SK-N-SH (cell line): Measurements from ENCODE around the gene TMEM169. TPM values are rescaled to one million over a fixed set of nuclear protein-coding genes. Genes with fewer than 3 reads are reported as not detected.

ENCODE experiments used
- CTCF ChIA-PET: fragments of 300-600, 350-600 bp; formaldehyde crosslinking; extraction: SDS; loops from one replicate; lab custom pipeline; 2021; lab: Yijun Ruan, JAX
- POLR2A ChIA-PET: fragments of 350-600 bp; sonication (Branson Sonifier 250); formaldehyde crosslinking; extraction: SDS; loops from one replicate; lab custom pipeline; 2020; ENCODE audit warnings: antibody characterized with exemption, inconsistent platforms; lab: Yijun Ruan, JAX
- DNase-seq: peaks from one replicate; pipeline ENCODE4 v3.0.0; 2012
- H2AFZ ChIP-seq: fragments of 200-600 bp; sonication (generic); 2 replicates; pipeline ENCODE4 v1.8.1; 2016; ENCODE audit warnings: antibody characterized with exemption, mild to moderate bottlenecking, low read depth
- H3F3A ChIP-seq: fragments of 200-600 bp; sonication (generic); replicated peaks from 2 replicates; pipeline ENCODE3; 2016; ENCODE audit warnings: antibody characterized with exemption, mild to moderate bottlenecking; ENCODE audit not compliant: insufficient read depth
- H3K27ac ChIP-seq, 2 experiments: fragments of 200-500 bp in 1 of 2; fragments of 200-600 bp in 1 of 2; sonication (Bioruptor generic) in 1 of 2; sonication (generic), shearing (Covaris generic) in 1 of 2; 2 replicates each; pipeline versions ENCODE4 v1.5.1 to v1.6.1; 2014 to 2016; ENCODE audit warnings: low read depth in 2 of 2, inconsistent platforms in 1 of 2, low read length in 1 of 2, mild to moderate bottlenecking in 1 of 2, mixed read lengths in 1 of 2
- H3K27me3 ChIP-seq: fragments of 200-600 bp; sonication (generic), shearing (Covaris generic); 2 replicates; pipeline ENCODE4 v1.6.1; 2016; ENCODE audit warnings: mixed run types; ENCODE audit not compliant: insufficient read depth
- H3K36me3 ChIP-seq, 2 experiments: fragments of 200-500 bp in 1 of 2; fragments of 200-600 bp in 1 of 2; sonication (Bioruptor generic) in 1 of 2; sonication (generic) in 1 of 2; replicated peaks in 1 of 2; 2 replicates each; pipeline versions ENCODE3 to v1.5.1; 2014 to 2016; ENCODE audit warnings: low read length in 1 of 2, mild to moderate bottlenecking in 1 of 2; ENCODE audit not compliant: insufficient read depth in 2 of 2, control insufficient read depth in 1 of 2
- H3K4me1 ChIP-seq, 2 experiments: fragments of 200-500 bp in 1 of 2; fragments of 200-600 bp in 1 of 2; sonication (Bioruptor generic) in 1 of 2; sonication (generic), shearing (Covaris generic) in 1 of 2; 2 replicates each; pipeline versions ENCODE4 v1.5.1 to v1.6.1; 2014 to 2016; ENCODE audit warnings: low read depth in 1 of 2, low read length in 1 of 2, mixed run types in 1 of 2; ENCODE audit not compliant: insufficient read depth in 2 of 2, control insufficient read depth in 1 of 2
- H3K4me2 ChIP-seq: fragments of 200-600 bp; sonication (generic), shearing (Covaris generic); 2 replicates; pipeline ENCODE4 v1.6.1; 2017; ENCODE audit warnings: mixed run types
- H3K4me3 ChIP-seq, 2 experiments: fragments of 200-500 bp in 1 of 2; fragments of 200-600 bp in 1 of 2; sonication (Bioruptor generic) in 1 of 2; sonication (generic), shearing (Covaris generic) in 1 of 2; 2 replicates each; pipeline versions ENCODE4 v1.5.1 to v1.8.1; 2014 to 2016; ENCODE audit warnings: low read depth in 2 of 2, inconsistent platforms in 1 of 2, low read length in 1 of 2, mild to moderate bottlenecking in 1 of 2, mixed read lengths in 1 of 2, moderate library complexity in 1 of 2
- H3K79me2 ChIP-seq: fragments of 200-600 bp; sonication (generic); 2 replicates; pipeline ENCODE4 v1.8.1; 2017; ENCODE audit warnings: mild to moderate bottlenecking; ENCODE audit not compliant: insufficient read depth
- H3K9ac ChIP-seq: fragments of 200-600 bp; sonication (generic); 2 replicates; pipeline ENCODE4 v1.6.1; 2017; ENCODE audit warnings: mixed run types
- H3K9me2 ChIP-seq: fragments of 200-600 bp; sonication (generic); 2 replicates; pipeline ENCODE4 v1.6.1; 2017; ENCODE audit warnings: mixed run types
- H3K9me3 ChIP-seq: fragments of 200-600 bp; sonication (generic); 2 replicates; pipeline ENCODE4 v1.6.1; 2017; ENCODE audit warnings: mixed run types, mild to moderate bottlenecking, moderate library complexity
- H4K20me1 ChIP-seq: fragments of 200-600 bp; sonication (generic); 2 replicates; pipeline ENCODE4 v1.6.1; 2017; ENCODE audit warnings: mild to moderate bottlenecking, mixed run types; ENCODE audit not compliant: insufficient read depth
- EP300 ChIP-seq, 2 experiments: IDR thresholded peaks; 2 replicates each; pipeline versions ENCODE4 v1.4.0 to v1.6.1; 2012; ENCODE audit warnings: borderline replicate concordance in 1 of 2, low read depth in 1 of 2, low read length in 1 of 2
- FOXM1 ChIP-seq: IDR thresholded peaks from 2 replicates; pipeline ENCODE4 v1.4.0; 2012; ENCODE audit warnings: low read depth, mild to moderate bottlenecking
- GABPA ChIP-seq: IDR thresholded peaks from 2 replicates; pipeline ENCODE4 v1.4.0; 2012; ENCODE audit warnings: low read depth, mild to moderate bottlenecking
- NRF1 ChIP-seq: IDR thresholded peaks from 2 replicates; pipeline ENCODE4 v1.6.1; 2012; ENCODE audit warnings: low read depth, mild to moderate bottlenecking, low read length
- SMC3 ChIP-seq: IDR thresholded peaks from 2 replicates; pipeline ENCODE4 v1.6.1; 2012; ENCODE audit warnings: low read depth, low read length, improper control_type of control experiment
- TEAD4 ChIP-seq: IDR thresholded peaks from 2 replicates; pipeline ENCODE4 v1.4.0; 2012; ENCODE audit warnings: mild to moderate bottlenecking, borderline replicate concordance; ENCODE audit not compliant: insufficient read depth
- YY1 ChIP-seq: IDR thresholded peaks from 2 replicates; pipeline ENCODE4 v1.4.0; 2012; ENCODE audit warnings: low read depth, mild to moderate bottlenecking
- WGBS: methylation state at CpG from one replicate; pipeline ENCODE4 v1.1.6; 2017; ENCODE audit warnings: low lambda C conversion rate; 5-methylcytosine and 5-hydroxymethylcytosine counted together
- polyA plus RNA-seq, 3 experiments: library from polyadenylated mRNA; depleted of rRNA; stranded (reverse); fragments of >200 nt; gene quantifications; 2 replicates each; pipeline ENCODE4 v1.2.3, GENCODE V29; 2012
- TF ChIP-seq, protein P1 (sequence below): fragments of 150-350 bp; IDR thresholded peaks from 2 replicates; pipeline ENCODE4 v1.6.1; 2017; ENCODE audit warnings: antibody characterized with exemption, low read length, low read depth, borderline replicate concordance
- TF ChIP-seq, protein P2 (sequence below): fragments of 200-600 bp; sonication (generic); IDR thresholded peaks from 2 replicates; pipeline ENCODE4 v1.6.1; 2017; ENCODE audit warnings: antibody characterized with exemption, mild to moderate bottlenecking, moderate library complexity
- TF ChIP-seq, protein P3 (sequence below): IDR thresholded peaks from 2 replicates; pipeline ENCODE4 v1.4.0; 2012; ENCODE audit warnings: low read depth
- TF ChIP-seq, protein P4 (sequence below): fragments of 150-350 bp; IDR thresholded peaks from 2 replicates; pipeline ENCODE4 v1.6.1; 2016; ENCODE audit warnings: mild to moderate bottlenecking, low read depth, low read length

Gene TMEM169
- polyA plus RNA-seq, 1 of the 3 experiments (the other 2 are of a cell fraction): 0.30 TPM

DNA sequence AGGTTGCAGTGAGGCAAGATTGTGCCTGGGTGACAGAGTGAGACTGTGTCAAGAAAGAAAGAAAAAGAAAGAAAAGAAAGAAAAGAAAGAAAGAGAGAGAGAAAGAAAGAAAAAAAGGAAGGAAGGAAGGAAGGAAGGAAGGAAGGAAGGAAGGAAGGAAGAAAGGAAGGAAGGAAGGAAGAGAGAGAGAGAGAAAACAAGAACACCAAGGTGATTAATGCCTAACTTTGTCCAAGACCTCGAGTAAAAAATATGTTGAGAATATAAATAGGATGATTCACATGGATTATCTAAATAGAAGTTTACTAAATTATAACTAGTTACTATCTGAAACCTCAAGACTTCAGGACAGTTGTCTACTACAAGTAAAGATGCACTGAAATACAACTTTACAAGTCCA is 7.3 kb upstream of the TMEM169 start (continued):
- TF ChIP-seq, protein P1, sequence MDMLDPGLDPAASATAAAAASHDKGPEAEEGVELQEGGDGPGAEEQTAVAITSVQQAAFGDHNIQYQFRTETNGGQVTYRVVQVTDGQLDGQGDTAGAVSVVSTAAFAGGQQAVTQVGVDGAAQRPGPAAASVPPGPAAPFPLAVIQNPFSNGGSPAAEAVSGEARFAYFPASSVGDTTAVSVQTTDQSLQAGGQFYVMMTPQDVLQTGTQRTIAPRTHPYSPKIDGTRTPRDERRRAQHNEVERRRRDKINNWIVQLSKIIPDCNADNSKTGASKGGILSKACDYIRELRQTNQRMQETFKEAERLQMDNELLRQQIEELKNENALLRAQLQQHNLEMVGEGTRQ: no peak
- TF ChIP-seq GABPA: no peak
- no peak for TF ChIP-seq YY1
- TF ChIP-seq, protein P2, sequence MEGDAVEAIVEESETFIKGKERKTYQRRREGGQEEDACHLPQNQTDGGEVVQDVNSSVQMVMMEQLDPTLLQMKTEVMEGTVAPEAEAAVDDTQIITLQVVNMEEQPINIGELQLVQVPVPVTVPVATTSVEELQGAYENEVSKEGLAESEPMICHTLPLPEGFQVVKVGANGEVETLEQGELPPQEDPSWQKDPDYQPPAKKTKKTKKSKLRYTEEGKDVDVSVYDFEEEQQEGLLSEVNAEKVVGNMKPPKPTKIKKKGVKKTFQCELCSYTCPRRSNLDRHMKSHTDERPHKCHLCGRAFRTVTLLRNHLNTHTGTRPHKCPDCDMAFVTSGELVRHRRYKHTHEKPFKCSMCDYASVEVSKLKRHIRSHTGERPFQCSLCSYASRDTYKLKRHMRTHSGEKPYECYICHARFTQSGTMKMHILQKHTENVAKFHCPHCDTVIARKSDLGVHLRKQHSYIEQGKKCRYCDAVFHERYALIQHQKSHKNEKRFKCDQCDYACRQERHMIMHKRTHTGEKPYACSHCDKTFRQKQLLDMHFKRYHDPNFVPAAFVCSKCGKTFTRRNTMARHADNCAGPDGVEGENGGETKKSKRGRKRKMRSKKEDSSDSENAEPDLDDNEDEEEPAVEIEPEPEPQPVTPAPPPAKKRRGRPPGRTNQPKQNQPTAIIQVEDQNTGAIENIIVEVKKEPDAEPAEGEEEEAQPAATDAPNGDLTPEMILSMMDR: no peak
- no peak for TF ChIP-seq TEAD4

DNA sequence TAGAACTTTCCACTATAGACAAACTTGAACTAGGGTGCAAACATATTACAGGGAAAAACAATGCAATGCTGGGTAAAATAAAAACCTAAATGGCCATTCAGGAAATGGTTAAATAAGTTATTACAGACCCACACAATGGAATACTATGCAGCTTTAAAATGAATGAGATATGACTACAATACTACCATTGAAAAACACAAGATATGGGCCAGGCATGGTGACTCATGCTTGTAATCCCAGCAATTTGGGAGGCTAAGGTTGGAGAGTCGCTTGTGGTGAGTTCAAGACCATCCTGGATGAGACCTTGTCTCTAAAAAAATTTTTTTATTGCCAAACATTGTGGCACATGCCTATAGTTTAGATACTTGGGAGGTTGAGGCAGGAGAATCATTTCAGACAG is 6.9 kb upstream of the TMEM169 start:
- Histone ChIP-seq H3K9me3 (no peaks in the 10 kb centered on the region), H2AFZ (no peak overlapping the region), H3K27me3 (no peaks in the 10 kb centered on the region), H3K36me3 (peaks cover 0 to 6% of the 10 kb centered on the region in 2 experiments), H3K9ac (no peak overlapping the region), H3F3A (peaks cover 15% of the 10 kb centered on the region), H3K9me2 (no peaks in the 10 kb centered on the region), H3K79me2 (0 out of 2 replicates have a peak, but pooled peaks cover 4% of the 10 kb centered on the region), H3K4me2 (no peak overlapping the region), H4K20me1 (no peaks in the 10 kb centered on the region), H3K4me1 (peaks cover 0 to 4% of the 10 kb centered on the region in 2 experiments; a peak in 1 of 4 replicates), H3K4me3 (no peak overlapping the region), H3K27ac (no peak overlapping the region)
- TF ChIP-seq EP300 (IDR thresholded peaks at IDR 0.05; ENCODE audit: borderline replicate concordance in 1 of 2, low read depth in 1 of 2, low read length in 1 of 2): no peak
- TF ChIP-seq, protein P3, sequence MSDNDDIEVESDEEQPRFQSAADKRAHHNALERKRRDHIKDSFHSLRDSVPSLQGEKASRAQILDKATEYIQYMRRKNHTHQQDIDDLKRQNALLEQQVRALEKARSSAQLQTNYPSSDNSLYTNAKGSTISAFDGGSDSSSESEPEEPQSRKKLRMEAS: no peak
- TF ChIP-seq, protein P4, sequence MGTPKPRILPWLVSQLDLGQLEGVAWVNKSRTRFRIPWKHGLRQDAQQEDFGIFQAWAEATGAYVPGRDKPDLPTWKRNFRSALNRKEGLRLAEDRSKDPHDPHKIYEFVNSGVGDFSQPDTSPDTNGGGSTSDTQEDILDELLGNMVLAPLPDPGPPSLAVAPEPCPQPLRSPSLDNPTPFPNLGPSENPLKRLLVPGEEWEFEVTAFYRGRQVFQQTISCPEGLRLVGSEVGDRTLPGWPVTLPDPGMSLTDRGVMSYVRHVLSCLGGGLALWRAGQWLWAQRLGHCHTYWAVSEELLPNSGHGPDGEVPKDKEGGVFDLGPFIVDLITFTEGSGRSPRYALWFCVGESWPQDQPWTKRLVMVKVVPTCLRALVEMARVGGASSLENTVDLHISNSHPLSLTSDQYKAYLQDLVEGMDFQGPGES: no peak
- TF ChIP-seq TEAD4: no peak
- no peak for TF ChIP-seq FOXM1
- TF ChIP-seq SMC3: no peak
- no peak for TF ChIP-seq NRF1
- no peak for TF ChIP-seq YY1
- ChIA-PET CTCF (interaction anchor here (0.6 to 1.4 kb wide), 4 partner anchors 16 to 41 kb away, joined by 3 to 6 read pairs (median 4); no protein-coding TSS in a partner anchor), POLR2A (interaction anchor here (1.2 kb wide), 1 partner anchor 40 kb away, joined by 4 read pairs; no protein-coding TSS in a partner anchor)
- 89% methylated on average over 1 of the region's 1 CpG for WGBS
- no peak for DNase-seq
